OCI-LY3 (cell line): Measurements from ENCODE around the gene TCEA2.

ENCODE experiments used
- CTCF ChIP-seq: fragments of 200-600, 300-600 bp; sonication (generic); IDR thresholded peaks from 2 replicates; pipeline ENCODE4 v1.5.1; 2014; ENCODE audit warnings: antibody characterized with exemption, low read length, low read depth
- EZH2phosphoT487 ChIP-seq: fragments of 200-600 bp; shearing (Covaris generic); IDR thresholded peaks from 2 replicates; pipeline ENCODE4 v1.6.1; 2018; ENCODE audit warnings: antibody characterized with exemption, mixed run types, low read depth

DNA sequence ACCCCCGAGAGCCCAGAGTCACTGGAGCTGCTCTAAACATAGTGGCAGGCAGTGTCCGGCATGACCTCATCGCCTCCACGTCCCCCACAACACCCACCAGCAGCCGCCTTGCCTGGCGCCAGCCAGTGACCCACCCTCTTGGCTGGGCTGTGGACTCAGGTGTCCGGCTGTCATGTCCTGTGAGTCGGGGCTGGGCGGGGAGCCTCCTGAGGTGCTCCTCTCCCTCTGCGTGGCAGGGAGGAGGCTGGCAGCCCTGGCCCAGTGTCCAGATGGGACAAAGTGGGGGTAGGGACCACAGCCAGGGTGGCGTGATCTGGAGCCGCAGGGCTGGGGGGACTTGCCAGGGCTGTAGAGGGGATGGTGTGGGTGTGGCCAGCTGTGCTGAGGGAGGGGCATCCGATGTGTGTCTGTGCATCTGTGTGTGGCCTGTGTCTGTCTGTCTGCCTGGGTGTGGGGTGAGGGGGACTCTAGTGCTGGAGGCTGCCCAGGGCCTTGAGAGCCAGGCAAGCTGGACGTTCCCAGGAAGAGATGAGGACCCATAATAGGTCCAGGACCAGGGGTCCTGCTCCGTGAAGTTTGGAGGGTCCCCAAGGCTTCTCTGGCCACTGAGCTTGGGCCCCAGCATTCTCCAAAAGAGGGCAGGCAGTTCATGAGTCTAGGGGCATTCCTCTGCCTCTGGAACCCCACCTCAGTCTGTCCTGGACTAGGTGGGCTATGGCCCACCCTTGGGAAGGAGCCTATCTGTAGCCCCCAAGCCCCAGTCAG, 11.3 kb upstream of the TCEA2 start:
- TF ChIP-seq CTCF (no peak), EZH2phosphoT487 (no peak)
